H9 (cell line): ENCODE results near the gene UST. TPM values are rescaled to one million over a fixed set of nuclear protein-coding genes. Genes with fewer than 3 reads are reported as not detected.

Experiments used
- DNase-seq: peaks from one replicate; pipeline ENCODE4 v3.0.0-alpha.2; 2017
- H2AFZ ChIP-seq: one replicate; pipeline ENCODE4 v1.6.1; 2013; ENCODE audit warnings: mild to moderate bottlenecking, low read length, control low read depth, moderate library complexity
- H2AK5ac ChIP-seq: 2 replicates; pipeline ENCODE4 v1.6.1; 2013; ENCODE audit warnings: low read length, control low read depth, mixed read lengths; ENCODE audit not compliant: insufficient read length
- H2BK120ac ChIP-seq: one replicate; pipeline ENCODE4 v1.6.1; 2013; ENCODE audit warnings: low read depth, mild to moderate bottlenecking, low read length, control low read depth, inconsistent platforms; ENCODE audit not compliant: poor library complexity, severe bottlenecking
- H2BK12ac ChIP-seq: 2 replicates; pipeline ENCODE4 v1.6.1; 2013; ENCODE audit warnings: low read length, control low read depth, mixed read lengths, low read depth; ENCODE audit not compliant: insufficient read length
- H2BK15ac ChIP-seq: 2 replicates; pipeline ENCODE4 v1.6.1; 2013; ENCODE audit warnings: low read depth, low read length, control low read depth
- H2BK20ac ChIP-seq: one replicate; pipeline ENCODE4 v1.6.1; 2013; ENCODE audit warnings: low read depth, mild to moderate bottlenecking, low read length, control low read depth, inconsistent platforms; ENCODE audit not compliant: poor library complexity, severe bottlenecking
- H2BK5ac ChIP-seq: 2 replicates; pipeline ENCODE4 v1.6.1; 2013; ENCODE audit warnings: low read length, control low read depth, mixed read lengths; ENCODE audit not compliant: insufficient read length
- H3K14ac ChIP-seq: 2 replicates; pipeline ENCODE4 v1.6.1; 2013; ENCODE audit warnings: low read length, control low read depth; ENCODE audit not compliant: insufficient read depth
- H3K18ac ChIP-seq: 2 replicates; pipeline ENCODE4 v1.6.1; 2013; ENCODE audit warnings: low read depth, mild to moderate bottlenecking, mixed read lengths, low read length, control low read depth; ENCODE audit not compliant: insufficient read length
- H3K23ac ChIP-seq: 2 replicates; pipeline ENCODE4 v1.6.1; 2013; ENCODE audit warnings: low read length, control low read depth, mixed read lengths, low read depth; ENCODE audit not compliant: insufficient read length
- H3K23me2 ChIP-seq: 2 replicates; pipeline ENCODE4 v1.6.1; 2013; ENCODE audit warnings: low read depth, mild to moderate bottlenecking, mixed read lengths, low read length, control low read depth; ENCODE audit not compliant: insufficient read length, poor library complexity, severe bottlenecking
- H3K27ac ChIP-seq: 2 replicates; pipeline ENCODE4 v1.5.1; 2013; ENCODE audit warnings: low read length, control low read depth, mixed read lengths, low read depth; ENCODE audit not compliant: insufficient read length
- H3K27me3 ChIP-seq: 2 replicates; pipeline ENCODE4 v1.6.1; 2013; ENCODE audit warnings: low read length, control low read depth, inconsistent platforms; ENCODE audit not compliant: insufficient read depth
- H3K4ac ChIP-seq: 2 replicates; pipeline ENCODE4 v1.6.1; 2013; ENCODE audit warnings: low read depth, mild to moderate bottlenecking, control low read depth, inconsistent platforms, low read length, moderate library complexity
- H3K4me1 ChIP-seq: 2 replicates; pipeline ENCODE4 v1.6.1; 2013; ENCODE audit warnings: low read length, control low read depth, inconsistent platforms; ENCODE audit not compliant: insufficient read depth
- H3K4me2 ChIP-seq: 2 replicates; pipeline ENCODE4 v1.6.1; 2013; ENCODE audit warnings: low read length, control low read depth, mixed read lengths; ENCODE audit not compliant: insufficient read length, insufficient read depth
- H3K56ac ChIP-seq: 2 replicates; pipeline ENCODE4 v1.6.1; 2013; ENCODE audit warnings: low read depth, mild to moderate bottlenecking, mixed read lengths, low read length, control low read depth; ENCODE audit not compliant: insufficient read length
- H3K79me1 ChIP-seq: 2 replicates; pipeline ENCODE4 v1.6.1; 2013; ENCODE audit warnings: low read depth, mild to moderate bottlenecking, moderate library complexity, low read length, control low read depth, inconsistent platforms; ENCODE audit not compliant: insufficient read depth, poor library complexity, severe bottlenecking
- H3K79me2 ChIP-seq: 2 replicates; pipeline ENCODE4 v1.6.1; 2013; ENCODE audit warnings: low read length, control low read depth, inconsistent platforms; ENCODE audit not compliant: insufficient read depth
- H3K9ac ChIP-seq: 2 replicates; pipeline ENCODE4 v1.6.1; 2013; ENCODE audit warnings: low read length, control low read depth, mixed read lengths; ENCODE audit not compliant: insufficient read length; ENCODE audit errors: extremely low read depth
- H3K9me3 ChIP-seq: one replicate; pipeline ENCODE4 v1.6.1; 2013; ENCODE audit warnings: low read depth, low read length, inconsistent platforms; ENCODE audit not compliant: control insufficient read depth
- H3T11ph ChIP-seq: one replicate; pipeline ENCODE4 v1.6.1; 2013; ENCODE audit warnings: mild to moderate bottlenecking, low read length, control low read depth, inconsistent platforms
- H4K20me1 ChIP-seq: one replicate; pipeline ENCODE4 v1.6.1; 2013; ENCODE audit not compliant: control insufficient read depth, insufficient read length, insufficient read depth
- H4K5ac ChIP-seq: 2 replicates; pipeline ENCODE4 v1.6.1; 2013; ENCODE audit warnings: low read depth, mild to moderate bottlenecking, mixed read lengths, low read length, control low read depth; ENCODE audit not compliant: insufficient read length
- H4K8ac ChIP-seq: replicated peaks from 2 replicates; pipeline ENCODE4 v1.6.1; 2013; ENCODE audit warnings: low read length, control low read depth, mixed read lengths, low read depth; ENCODE audit not compliant: insufficient read length
- H4K91ac ChIP-seq: 2 replicates; pipeline ENCODE4 v1.6.1; 2013; ENCODE audit warnings: low read depth, mild to moderate bottlenecking, moderate library complexity, mixed read lengths, low read length, control low read depth; ENCODE audit not compliant: insufficient read length
- H3K27ac Mint-ChIP-seq, 3 experiments: 2 replicates in 2 of 3; 3 replicates in 1 of 3; pipeline ENCODE4 v1.8.0; 2020 to 2021; ENCODE audit warnings: mixed read lengths in 3 of 3, mild to moderate bottlenecking in 1 of 3, moderate library complexity in 1 of 3
- H3K27me3 Mint-ChIP-seq: 2 replicates; pipeline ENCODE4 v1.8.0; 2021; ENCODE audit warnings: low read depth, mild to moderate bottlenecking, moderate library complexity, mixed read lengths
- H3K36me3 Mint-ChIP-seq, 3 experiments: 2 replicates in 2 of 3; 3 replicates in 1 of 3; pipeline ENCODE4 v1.8.0; 2020 to 2021; ENCODE audit warnings: low read depth in 3 of 3, mixed read lengths in 3 of 3; ENCODE audit not compliant: insufficient read depth in 1 of 3
- H3K4me1 Mint-ChIP-seq, 2 experiments: 2 replicates each; pipeline ENCODE4 v1.8.0; 2020; ENCODE audit warnings: mixed read lengths in 2 of 2
- H3K4me3 Mint-ChIP-seq, 2 experiments: 2 replicates in 1 of 2; 3 replicates in 1 of 2; pipeline ENCODE4 v1.8.0; 2020 to 2021; ENCODE audit warnings: mild to moderate bottlenecking in 2 of 2, mixed read lengths in 2 of 2, moderate library complexity in 1 of 2
- H3K9me3 Mint-ChIP-seq, 2 experiments: 2 replicates in 1 of 2; 3 replicates in 1 of 2; pipeline ENCODE4 v1.8.0; 2020; ENCODE audit warnings: mild to moderate bottlenecking in 2 of 2, mixed read lengths in 2 of 2, moderate library complexity in 1 of 2
- WGBS: extraction: QIAGEN DNeasy Blood & Tissue Kit; methylation state at CpG from one replicate; pipeline ENCODE4 v1.1.7; 2013; ENCODE audit warnings: missing lambda C conversion rate, low lambda C conversion rate, mixed read lengths; ENCODE audit not compliant: insufficient read length; ENCODE audit errors: extremely low coverage; 5-methylcytosine and 5-hydroxymethylcytosine counted together
- total RNA-seq: library from RNA; stranded (reverse); gene quantifications from 2 replicates; pipeline ENCODE4 v1.2.1, GENCODE V29; 2021
- TF ChIP-seq, protein P1 (sequence below): fragments of 200-600 bp; sonication (generic); conservative IDR thresholded peaks from 3 replicates; pipeline ENCODE4 v1.8.0; 2021; ENCODE audit warnings: antibody characterized with exemption, mild to moderate bottlenecking

UST gene
- total RNA-seq, 1 experiment from 2014 or later = 14.4 TPM

DNA sequence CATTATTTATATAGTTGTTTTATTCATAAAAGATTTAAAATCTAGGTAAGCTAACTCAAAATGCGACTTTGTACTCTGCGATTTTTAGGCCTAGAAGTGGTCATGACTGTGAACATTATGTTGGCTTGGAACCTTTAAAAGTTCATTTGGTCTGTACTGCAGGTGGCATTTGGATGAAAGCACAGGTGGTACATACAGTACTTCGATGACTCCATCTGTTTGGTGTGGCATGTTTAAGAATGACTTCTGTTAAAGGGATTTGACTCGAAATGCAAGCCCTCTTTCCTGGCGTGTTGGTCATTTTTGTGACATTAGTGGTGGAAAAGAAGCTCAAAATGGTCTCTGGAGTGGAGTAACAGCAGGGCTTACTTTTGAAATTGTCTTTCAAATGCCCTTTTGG is 118.1 kb downstream of the UST start:
- Histone ChIP-seq H3K27me3 (no peaks in the 10 kb centered on the region), H2BK15ac (no peak overlapping the region), H3K4ac (no peak overlapping the region), H3K23ac (no peak overlapping the region), H4K5ac (no peak overlapping the region), H3K23me2 (no peaks in the 10 kb centered on the region), H3T11ph (no peak overlapping the region), H3K79me2 (peaks cover 18% of the 10 kb centered on the region; the same call in 1 of the 2 replicates), H3K18ac (no peak overlapping the region), H3K4me1 (peaks cover 9% of the 10 kb centered on the region), H2BK5ac (no peak overlapping the region), H3K9me3 (no peaks in the 10 kb centered on the region), H3K14ac (no peak overlapping the region), H3K79me1 (peaks cover 6% of the 10 kb centered on the region), H2BK20ac (no peak overlapping the region), H2BK120ac (no peak overlapping the region), H2AK5ac (no peak overlapping the region), H2BK12ac (no peak overlapping the region), H3K27ac (no peak overlapping the region), H4K8ac (no peak overlapping the region), H3K56ac (no peak overlapping the region), H3K9ac (no peak overlapping the region), H3K4me2 (no peak overlapping the region), H2AFZ (no peak overlapping the region), H4K91ac (no peak overlapping the region), H4K20me1 (no peaks in the 10 kb centered on the region)
- DNase-seq = no peak
- H3K4me1 Mint-ChIP-seq = peaks cover 60 to 61% of the 10 kb centered on the region in 2 experiments
- TF ChIP-seq, protein P1, sequence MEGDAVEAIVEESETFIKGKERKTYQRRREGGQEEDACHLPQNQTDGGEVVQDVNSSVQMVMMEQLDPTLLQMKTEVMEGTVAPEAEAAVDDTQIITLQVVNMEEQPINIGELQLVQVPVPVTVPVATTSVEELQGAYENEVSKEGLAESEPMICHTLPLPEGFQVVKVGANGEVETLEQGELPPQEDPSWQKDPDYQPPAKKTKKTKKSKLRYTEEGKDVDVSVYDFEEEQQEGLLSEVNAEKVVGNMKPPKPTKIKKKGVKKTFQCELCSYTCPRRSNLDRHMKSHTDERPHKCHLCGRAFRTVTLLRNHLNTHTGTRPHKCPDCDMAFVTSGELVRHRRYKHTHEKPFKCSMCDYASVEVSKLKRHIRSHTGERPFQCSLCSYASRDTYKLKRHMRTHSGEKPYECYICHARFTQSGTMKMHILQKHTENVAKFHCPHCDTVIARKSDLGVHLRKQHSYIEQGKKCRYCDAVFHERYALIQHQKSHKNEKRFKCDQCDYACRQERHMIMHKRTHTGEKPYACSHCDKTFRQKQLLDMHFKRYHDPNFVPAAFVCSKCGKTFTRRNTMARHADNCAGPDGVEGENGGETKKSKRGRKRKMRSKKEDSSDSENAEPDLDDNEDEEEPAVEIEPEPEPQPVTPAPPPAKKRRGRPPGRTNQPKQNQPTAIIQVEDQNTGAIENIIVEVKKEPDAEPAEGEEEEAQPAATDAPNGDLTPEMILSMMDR = no peak
- no peak overlapping the region; a peak in 1 of 7 replicates for H3K27ac Mint-ChIP-seq
- WGBS = no CpG with 5 or more reads among the region's 5 CpGs
- no peak overlapping the region for H3K4me3 Mint-ChIP-seq
- peaks cover 0 to 15% of the 10 kb centered on the region in 2 experiments; a peak in 3 of 5 replicates for H3K9me3 Mint-ChIP-seq
- peaks cover 2% of the 10 kb centered on the region for H3K27me3 Mint-ChIP-seq
- peaks cover 0 to 6% (median 0%) of the 10 kb centered on the region in 3 experiments; a peak in 3 of 7 replicates for H3K36me3 Mint-ChIP-seq
